HepG2 (cell line): Measurements from ENCODE around the gene CUEDC2. TPM values are rescaled to one million over a fixed set of nuclear protein-coding genes. Genes with fewer than 3 reads are reported as not detected.

ENCODE experiments used
- GTF3A ChIP-seq: sonication (generic); formaldehyde crosslinking; conservative IDR thresholded peaks from 2 replicates; pipeline ENCODE4 v1.4.0; 2020; ENCODE audit warnings: mild to moderate bottlenecking, missing genetic modification reagents
- HNRNPK ChIP-seq: fragments of 200-400 bp; formaldehyde crosslinking; IDR thresholded peaks from 2 replicates; pipeline ENCODE4 v1.6.1; 2018; ENCODE audit warnings: low read length, low read depth, moderate library complexity, mild to moderate bottlenecking; ENCODE audit not compliant: poor library complexity, severe bottlenecking
- MZF1 ChIP-seq: sonication (generic); formaldehyde crosslinking; IDR thresholded peaks from 2 replicates; pipeline ENCODE4 v1.8.1; 2023; ENCODE audit warnings: mild to moderate bottlenecking, missing genetic modification reagents, borderline replicate concordance
- NFE2L1 ChIP-seq: sonication (generic); formaldehyde crosslinking; IDR thresholded peaks from 2 replicates; pipeline ENCODE4 v1.4.0; 2020; ENCODE audit warnings: missing genetic modification reagents, mild to moderate bottlenecking, borderline replicate concordance
- PAXIP1 ChIP-seq: sonication (generic); formaldehyde crosslinking; conservative IDR thresholded peaks from 2 replicates; pipeline ENCODE4 v1.4.0; 2020; ENCODE audit warnings: mild to moderate bottlenecking, missing genetic modification reagents, moderate library complexity
- REPIN1 ChIP-seq: sonication (generic); formaldehyde crosslinking; IDR thresholded peaks from 2 replicates; pipeline ENCODE4 v1.8.0; 2022; ENCODE audit warnings: missing genetic modification reagents, low read depth, mild to moderate bottlenecking, borderline replicate concordance
- THRA ChIP-seq: sonication (generic); formaldehyde crosslinking; IDR thresholded peaks from 2 replicates; pipeline ENCODE4 v1.4.0; 2020; ENCODE audit warnings: missing genetic modification reagents, borderline replicate concordance
- USF2 ChIP-seq, 2 experiments: sonication (generic) in 1 of 2; formaldehyde crosslinking in 1 of 2; IDR thresholded peaks; 2 replicates each; pipeline versions ENCODE4 v1.5.1 to v1.6.1; 2011 to 2020; ENCODE audit warnings: borderline replicate concordance in 1 of 2, low read depth in 1 of 2, low read length in 1 of 2, mild to moderate bottlenecking in 1 of 2, missing genetic modification reagents in 1 of 2, moderate library complexity in 1 of 2
- ZBTB49 ChIP-seq: sonication (generic); formaldehyde crosslinking; IDR thresholded peaks from 2 replicates; pipeline ENCODE4 v1.4.0; 2020; ENCODE audit warnings: missing genetic modification reagents, borderline replicate concordance
- ZMYM3 ChIP-seq: sonication (generic); formaldehyde crosslinking; IDR thresholded peaks from 2 replicates; pipeline ENCODE4 v1.5.1; 2020; ENCODE audit warnings: mild to moderate bottlenecking, missing genetic modification reagents
- ZNF253 ChIP-seq: sonication (generic); formaldehyde crosslinking; IDR thresholded peaks from 2 replicates; pipeline ENCODE4 v1.8.0; 2022; ENCODE audit warnings: mild to moderate bottlenecking, missing genetic modification reagents, borderline replicate concordance
- ZNF282 ChIP-seq: fragments of 450-650 bp; IDR thresholded peaks from 2 replicates; pipeline ENCODE4 v1.6.1; 2018; ENCODE audit not compliant: partially characterized antibody
- ZNF468 ChIP-seq: sonication (generic); formaldehyde crosslinking; IDR thresholded peaks from 2 replicates; pipeline ENCODE4 v1.8.0; 2022; ENCODE audit warnings: mild to moderate bottlenecking, moderate library complexity, missing genetic modification reagents
- ZNF570 ChIP-seq: sonication (generic); formaldehyde crosslinking; IDR thresholded peaks from 2 replicates; pipeline ENCODE4 v1.4.0; 2020; ENCODE audit warnings: mild to moderate bottlenecking, missing genetic modification reagents, borderline replicate concordance
- ZSCAN29 ChIP-seq: sonication (generic); formaldehyde crosslinking; conservative IDR thresholded peaks from 2 replicates; pipeline ENCODE4 v1.4.0; 2020; ENCODE audit warnings: mild to moderate bottlenecking, missing genetic modification reagents
- polyA plus RNA-seq, 8 experiments: library from polyadenylated mRNA; depleted of rRNA in 3 of 8; stranded (reverse) in 7 of 8; unstranded in 1 of 8; fragments of >200 nt; fragmentation: Illumina TruSeq in 4 of 8; extraction: Trizol in 4 of 8; gene quantifications; 2 replicates each; pipeline versions ENCODE4 v1.2.1 to v1.2.3, GENCODE V29; 2011 to 2016; ENCODE audit warnings: low read depth in 4 of 8, missing spikeins in 1 of 8, mixed read lengths in 1 of 8; ENCODE audit not compliant: insufficient read depth in 1 of 8
- total RNA-seq, 5 experiments: library from RNA; depleted of rRNA; stranded (reverse); fragments of >200 nt; fragmentation: Illumina TruSeq; extraction: Trizol; gene quantifications; 2 replicates each; pipeline ENCODE4 v1.2.3, GENCODE V29; 2016; ENCODE audit warnings: low read depth in 1 of 5

Gene CUEDC2
- total and polyA plus RNA-seq, 2 of the 13 experiments (the other 11 are each of a cell fraction or from before 2014, with no cell fraction given), result 13.1 to 18.4 TPM

- no peak for TF ChIP-seq ZNF570 (CRISPR knock-in tag)
- TF ChIP-seq USF2 (IDR thresholded peaks at IDR 0.05; ENCODE audit: low read depth, low read length), result peak; percentile 57
- TF ChIP-seq USF2 (CRISPR knock-in tag; IDR thresholded peaks at IDR 0.05; ENCODE audit: borderline replicate concordance), result peak; percentile 89; the same call in 1 of the 2 replicates
- peak; percentile 36; the same call in 1 of the 2 replicates for TF ChIP-seq PAXIP1
- no peak for TF ChIP-seq ZNF468 (CRISPR knock-in tag)
- TF ChIP-seq THRA (CRISPR knock-in tag), result no peak
- no peak for TF ChIP-seq MZF1 (CRISPR knock-in tag)
- no peak for TF ChIP-seq GTF3A
- TF ChIP-seq ZSCAN29 (CRISPR knock-in tag), result 0 out of 2 replicates have a peak, but pooled peaks have one; percentile 33
- no peak for TF ChIP-seq ZBTB49 (CRISPR knock-in tag)
- TF ChIP-seq REPIN1 (CRISPR knock-in tag), result peak; percentile 59; the same call in 1 of the 2 replicates
- peak; percentile 77 for TF ChIP-seq HNRNPK
- TF ChIP-seq NFE2L1 (CRISPR knock-in tag), result no peak
- no peak for TF ChIP-seq ZMYM3 (CRISPR knock-in tag)
- TF ChIP-seq ZNF253, result no peak
- no peak for TF ChIP-seq ZNF282
Observed at GRCh38 chr10:102461187-102462054, 29.0 kb upstream of the CUEDC2 start (continued).
